DND-41 (cell line): Measurements from ENCODE around the gene CRYGC.

Experiments used
- ATAC-seq: fragments of 200-7000 bp; cut with Tn5 transposase; 3 replicates; pipeline ENCODE4 v1.9.1; 2021; ENCODE audit warnings: low read depth; ENCODE audit not compliant: insufficient read depth
- DNase-seq: peaks from one replicate; pipeline ENCODE4 v3.0.0-alpha.2; 2020
- H2AFZ ChIP-seq: 2 replicates; pipeline ENCODE4 v1.6.0; 2012; ENCODE audit warnings: low read depth, low read length
- H3K27ac ChIP-seq: 2 replicates; pipeline ENCODE4 v1.5.1; 2012; ENCODE audit warnings: low read length, inconsistent platforms
- H3K27me3 ChIP-seq: fragments of 200-600 bp; sonication (generic); 2 replicates; pipeline ENCODE4 v1.6.0; 2012; ENCODE audit warnings: low read length, mild to moderate bottlenecking, inconsistent platforms; ENCODE audit not compliant: insufficient read depth, poor library complexity
- H3K36me3 ChIP-seq: 2 replicates; pipeline ENCODE4 v1.5.1; 2012; ENCODE audit warnings: low read length, inconsistent platforms; ENCODE audit not compliant: insufficient read depth
- H3K4me1 ChIP-seq: 2 replicates; pipeline ENCODE4 v1.5.1; 2012; ENCODE audit warnings: mild to moderate bottlenecking, low read length; ENCODE audit not compliant: insufficient read depth
- H3K4me2 ChIP-seq: 2 replicates; pipeline ENCODE4 v1.6.0; 2012; ENCODE audit warnings: mild to moderate bottlenecking, moderate library complexity, low read length, inconsistent platforms; ENCODE audit not compliant: insufficient read depth
- H3K4me3 ChIP-seq, 2 experiments: fragments of 200-600 bp in 1 of 2; shearing (Covaris generic) in 1 of 2; 2 replicates each; pipeline ENCODE4 v1.5.1; 2012 to 2016; ENCODE audit warnings: inconsistent platforms in 2 of 2, low read length in 2 of 2, mild to moderate bottlenecking in 2 of 2, low read depth in 1 of 2, moderate library complexity in 1 of 2
- H3K79me2 ChIP-seq: 2 replicates; pipeline ENCODE4 v1.6.0; 2012; ENCODE audit warnings: low read length, inconsistent platforms; ENCODE audit not compliant: insufficient read depth
- H3K9ac ChIP-seq: 2 replicates; pipeline ENCODE4 v1.6.0; 2012; ENCODE audit warnings: low read depth, mild to moderate bottlenecking, inconsistent platforms, low read length, moderate library complexity
- H3K9me3 ChIP-seq: 2 replicates; pipeline ENCODE4 v1.5.1; 2012; ENCODE audit warnings: low read length, moderate library complexity, mild to moderate bottlenecking, inconsistent platforms; ENCODE audit not compliant: insufficient read depth, severe bottlenecking
- H4K20me1 ChIP-seq: 2 replicates; pipeline ENCODE4 v1.6.0; 2012; ENCODE audit warnings: low read length; ENCODE audit not compliant: insufficient read depth
- CTCF ChIP-seq: IDR thresholded peaks from 2 replicates; pipeline ENCODE4 v1.5.1; 2012; ENCODE audit warnings: borderline replicate concordance, low read length, moderate library complexity, mild to moderate bottlenecking; ENCODE audit not compliant: poor library complexity, severe bottlenecking; ENCODE audit errors: extremely low read depth
- EZH2 ChIP-seq: IDR thresholded peaks from 3 replicates; pipeline ENCODE4 v1.6.1; 2012; ENCODE audit warnings: borderline replicate concordance, low read depth, mild to moderate bottlenecking, moderate library complexity, low read length, inconsistent platforms; ENCODE audit not compliant: severe bottlenecking

Gene CRYGC

GRCh38 chr2:208083807-208084206 is 45.8 kb downstream of the CRYGC start:
- Histone ChIP-seq H3K9ac (no peak overlapping the region), H3K36me3 (no peaks in the 10 kb centered on the region), H3K27me3 (no peaks in the 10 kb centered on the region), H3K4me3 (no peak overlapping the region), H4K20me1 (no peaks in the 10 kb centered on the region), H3K9me3 (no peaks in the 10 kb centered on the region), H3K4me1 (no peaks in the 10 kb centered on the region), H3K27ac (no peak overlapping the region), H2AFZ (no peak overlapping the region), H3K79me2 (no peaks in the 10 kb centered on the region), H3K4me2 (no peak overlapping the region)
- TF ChIP-seq CTCF (no peak), EZH2 (no peak)
- DNase-seq (no peak), ATAC-seq (no peak)
